Endothelial cell of umbilical vein (primary cell): Measurements from ENCODE around the gene FHIT. TPM values are rescaled to one million over a fixed set of nuclear protein-coding genes. Genes with fewer than 3 reads are reported as not detected.

Experiments
- BruUV-seq: library from RNA; stranded (reverse); fragments of 400-500 nt; replicated peaks from 2 replicates; lab custom pipeline; 2021; lab: Mats Ljungman, UMichigan
- CTCF ChIA-PET: fragments of 300-600, 350-600 bp; sonication (Branson Sonifier 250); formaldehyde crosslinking; loops from one replicate; lab custom pipeline; 2021; ENCODE audit warnings: antibody characterized with exemption, inconsistent platforms; lab: Charles Lee
- POLR2A ChIA-PET: fragments of 300-600, 350-600 bp; sonication (Branson Sonifier 250); formaldehyde crosslinking; loops from one replicate; lab custom pipeline; 2021; ENCODE audit warnings: antibody characterized with exemption, inconsistent platforms; lab: Charles Lee
- DNase-seq: peaks from one replicate; pipeline ENCODE4 v3.0.0-alpha.2; 2011; ENCODE audit warnings: low read depth, low spot score
- FAIRE-seq: peaks from 2 replicates; lab custom pipeline; 2011; peaks lifted over from hg19 to GRCh38; lab: Jason Lieb, UNC
- H2AFZ ChIP-seq: 2 replicates; pipeline ENCODE4 v1.6.0; 2012; ENCODE audit warnings: low read depth, low read length, control low read depth, inconsistent platforms
- H3K27ac ChIP-seq: 2 replicates; pipeline ENCODE4 v1.5.1; 2011; ENCODE audit warnings: low read depth, mild to moderate bottlenecking, control low read depth, low read length, moderate library complexity; ENCODE audit not compliant: insufficient read depth
- H3K27me3 ChIP-seq, 2 experiments: 2 replicates each; pipeline versions ENCODE4 v1.6.0 to v1.6.1; 2011; ENCODE audit warnings: low read length in 2 of 2, mixed read lengths in 1 of 2; ENCODE audit not compliant: control insufficient read depth in 2 of 2, insufficient read depth in 2 of 2
- H3K36me3 ChIP-seq, 2 experiments: 2 replicates in 1 of 2; 3 replicates in 1 of 2; pipeline ENCODE4 v1.5.1; 2011; ENCODE audit warnings: low read length in 2 of 2, mild to moderate bottlenecking in 1 of 2, moderate library complexity in 1 of 2; ENCODE audit not compliant: control insufficient read depth in 2 of 2, insufficient read depth in 2 of 2; ENCODE audit errors: extremely low read depth in 1 of 2
- H3K4me1 ChIP-seq: 3 replicates; pipeline ENCODE4 v1.5.1; 2011; ENCODE audit warnings: mild to moderate bottlenecking, low read length; ENCODE audit not compliant: control insufficient read depth, insufficient read depth; ENCODE audit errors: extremely low read depth
- H3K4me2 ChIP-seq: 2 replicates; pipeline ENCODE4 v1.6.1; 2011; ENCODE audit warnings: low read length, control low read depth, mixed read lengths; ENCODE audit not compliant: insufficient read depth
- H3K4me3 ChIP-seq, 3 experiments: fragments of 200-600 bp in 1 of 3; sonication (generic), shearing (Covaris generic) in 1 of 3; replicated peaks in 1 of 3; 2 replicates each; pipeline ENCODE4 v1.5.1; 2011 to 2016; ENCODE audit warnings: control low read depth in 3 of 3, low read length in 3 of 3, mild to moderate bottlenecking in 2 of 3, inconsistent platforms in 1 of 3, low read depth in 1 of 3, moderate library complexity in 1 of 3; ENCODE audit not compliant: insufficient read depth in 1 of 3
- H3K79me2 ChIP-seq: 2 replicates; pipeline ENCODE4 v1.6.0; 2012; ENCODE audit warnings: low read length, inconsistent platforms; ENCODE audit not compliant: control insufficient read depth, insufficient read depth
- H3K9ac ChIP-seq: replicated peaks from 2 replicates; pipeline ENCODE3; 2011; ENCODE audit warnings: low read length, control low read depth; ENCODE audit not compliant: insufficient read depth; ENCODE audit errors: extremely low read depth
- H3K9me1 ChIP-seq: replicated peaks from 3 replicates; pipeline ENCODE4 v1.6.0; 2011; ENCODE audit warnings: mild to moderate bottlenecking, low read length; ENCODE audit not compliant: control insufficient read depth, insufficient read depth; ENCODE audit errors: extremely low read depth
- H3K9me3 ChIP-seq: replicated peaks from 2 replicates; pipeline ENCODE4 v1.5.1; 2012; ENCODE audit warnings: low read length, inconsistent platforms; ENCODE audit not compliant: control insufficient read depth, insufficient read depth
- H4K20me1 ChIP-seq: replicated peaks from 2 replicates; pipeline ENCODE3; 2011; ENCODE audit warnings: mild to moderate bottlenecking, low read length; ENCODE audit not compliant: control insufficient read depth, insufficient read depth; ENCODE audit errors: extremely low read depth
- CTCF ChIP-seq, 2 donors: IDR thresholded peaks; 1 replicate in 1 of 2; 2 replicates in 1 of 2; pipeline ENCODE4 v1.5.1; 2011; ENCODE audit warnings: low read length in 2 of 2, mild to moderate bottlenecking in 2 of 2, moderate library complexity in 2 of 2, control low read depth in 1 of 2, inconsistent platforms in 1 of 2, low read depth in 1 of 2; ENCODE audit not compliant: insufficient read depth in 1 of 2; ENCODE audit errors: extremely low read depth in 1 of 2
- EZH2 ChIP-seq: IDR thresholded peaks from 2 replicates; pipeline ENCODE4 v1.6.1; 2012; ENCODE audit warnings: borderline replicate concordance, low read depth, mild to moderate bottlenecking, moderate library complexity, low read length, inconsistent platforms; ENCODE audit not compliant: severe bottlenecking
- FOS ChIP-seq: IDR thresholded peaks from 2 replicates; pipeline ENCODE4 v1.6.1; 2011; ENCODE audit warnings: mild to moderate bottlenecking, low read length, moderate library complexity, borderline replicate concordance; ENCODE audit not compliant: insufficient read depth
- GATA2 ChIP-seq: IDR thresholded peaks from 2 replicates; pipeline ENCODE4 v1.7.0; 2011; ENCODE audit warnings: low read depth, mild to moderate bottlenecking, moderate library complexity, mixed read lengths, low read length; ENCODE audit not compliant: insufficient read length, insufficient read depth
- JUN ChIP-seq: IDR thresholded peaks from 2 replicates; pipeline ENCODE4 v1.6.1; 2011; ENCODE audit warnings: borderline replicate concordance, low read depth; ENCODE audit not compliant: insufficient read length, insufficient read depth
- MAX ChIP-seq: IDR thresholded peaks from 2 replicates; pipeline ENCODE4 v1.6.1; 2011; ENCODE audit not compliant: insufficient read depth, insufficient read length
- MYC ChIP-seq: IDR thresholded peaks from one replicate; pipeline ENCODE4 v1.6.1; 2011; ENCODE audit warnings: mild to moderate bottlenecking, low read depth, low read length
- POLR2A ChIP-seq: IDR thresholded peaks from 2 replicates; pipeline ENCODE4 v1.6.1; 2012; ENCODE audit warnings: low read depth, mild to moderate bottlenecking, control low read depth, low read length
- POLR2AphosphoS5 ChIP-seq: IDR thresholded peaks from 2 replicates; pipeline ENCODE4 v1.6.1; 2012; ENCODE audit warnings: low read depth, mild to moderate bottlenecking, control low read depth, low read length, moderate library complexity; ENCODE audit not compliant: insufficient read depth
- dilution Hi-C: fragments of 300-500 bp; cut with MboI; formaldehyde crosslinking; loops from one replicate; pipeline ENCODE4 v1.15.0; 2019; ENCODE audit warnings: low sequenced_read_pairs; ENCODE audit not compliant: extremely low pct_ligation_motif_present
- intact Hi-C: fragments of 100-400 bp; cut with micrococcal nuclease; formaldehyde crosslinking; loops from one replicate; pipeline ENCODE4 v1.10.0; 2022
- polyA plus RNA-seq, 4 experiments: library from polyadenylated mRNA; depleted of rRNA in 3 of 4; stranded (reverse) in 3 of 4; unstranded in 1 of 4; fragments of >200 nt; gene quantifications; 2 replicates each; pipeline versions ENCODE4 v1.2.1 to v1.2.3, GENCODE V29; 2011 to 2012; ENCODE audit warnings: missing spikeins in 1 of 4
- total RNA-seq: library from RNA; stranded (reverse); gene quantifications from 2 replicates; pipeline ENCODE4 v1.2.3, GENCODE V29; 2021

Gene FHIT
- total and polyA plus RNA-seq, 2 donors (not counting 3 experiments of a cell fraction or from before 2014, with no cell fraction given), result 0.47 to 2.2 TPM

GRCh38 chr3:60220768-60221167, 1030.5 kb downstream of the FHIT start:
- FAIRE-seq (no peak), DNase-seq (no peak)
- TF ChIP-seq FOS (no peak), MAX (no peak), POLR2A (no peak), EZH2 (no peak), CTCF (IDR thresholded peaks at IDR 0.05; ENCODE audit: extremely low read depth in 1 of 2, insufficient read depth in 1 of 2, low read depth in 1 of 2, low read length in 2 of 2) (no peak), MYC (no peak), GATA2 (no peak), JUN (no peak), POLR2AphosphoS5 (no peak)
- Histone ChIP-seq H3K79me2 (no peaks in the 10 kb centered on the region), H3K36me3 (no peaks in the 10 kb centered on the region), H2AFZ (no peak overlapping the region), H4K20me1 (no peaks in the 10 kb centered on the region), H3K4me1 (no peaks in the 10 kb centered on the region), H3K9me1 (no peaks in the 10 kb centered on the region), H3K4me3 (no peak overlapping the region), H3K27ac (no peak overlapping the region), H3K27me3 (no peaks in the 10 kb centered on the region), H3K4me2 (no peak overlapping the region), H3K9ac (no peak overlapping the region), H3K9me3 (no peaks in the 10 kb centered on the region)
- dilution Hi-C loops, result no loop called here
- intact Hi-C loops, result no loop called here
- BruUV-seq, result no TSS peak
- ChIA-PET POLR2A (no interaction called here), CTCF (no interaction called here)
